ENCODE measurements around the gene RPL19.
A peak's percentile ranks its signal among the peaks of the same experiment; 100 is the strongest.
"Not testable (repeated sequence)": the region's sequence is repeated elsewhere in the genome, so short reads cannot be mapped to it uniquely, and the experiment has no call there.

Gene RPL19

DNA sequence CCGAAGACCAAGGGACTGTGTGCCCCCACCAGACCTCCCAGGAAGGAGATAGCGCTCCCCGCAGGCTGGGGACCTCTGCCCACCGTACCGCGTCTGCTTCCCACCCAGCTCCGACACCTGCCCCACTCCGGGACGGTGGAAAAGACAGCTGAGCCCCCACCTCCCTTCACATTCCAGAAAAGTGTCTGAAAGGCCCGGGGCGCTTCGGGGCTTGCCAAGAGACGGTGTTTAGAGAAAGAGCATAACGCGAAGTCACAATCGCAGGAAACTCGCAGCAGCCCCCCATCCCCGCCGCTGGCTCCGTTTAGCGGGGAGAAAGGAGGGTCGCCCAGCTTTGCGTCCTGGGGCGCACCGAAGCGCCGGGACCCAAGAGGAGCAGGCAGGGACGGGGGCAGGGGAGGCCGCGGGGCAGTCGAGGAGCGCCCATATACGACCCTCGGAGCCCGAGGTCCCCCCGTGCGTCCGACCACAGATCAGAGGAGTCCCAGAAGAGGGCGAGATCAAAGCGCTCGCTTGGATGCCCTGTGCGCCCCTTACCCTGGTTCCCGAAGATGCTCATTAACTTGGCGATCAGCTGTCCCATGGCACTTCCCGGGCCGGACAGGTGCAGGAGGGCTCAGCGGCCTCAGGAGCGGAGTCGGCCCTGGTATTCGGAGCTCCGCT is 34.8 kb upstream of the RPL19 start:
- no peaks in the 10 kb centered on the region for H3K36me3 ChIP-seq (ENCODE audit: control insufficient read depth, insufficient read depth, low read length)
- no peak for DNase-seq (ENCODE audit: extremely low read depth, insufficient read length)
- TF ChIP-seq, protein P1, sequence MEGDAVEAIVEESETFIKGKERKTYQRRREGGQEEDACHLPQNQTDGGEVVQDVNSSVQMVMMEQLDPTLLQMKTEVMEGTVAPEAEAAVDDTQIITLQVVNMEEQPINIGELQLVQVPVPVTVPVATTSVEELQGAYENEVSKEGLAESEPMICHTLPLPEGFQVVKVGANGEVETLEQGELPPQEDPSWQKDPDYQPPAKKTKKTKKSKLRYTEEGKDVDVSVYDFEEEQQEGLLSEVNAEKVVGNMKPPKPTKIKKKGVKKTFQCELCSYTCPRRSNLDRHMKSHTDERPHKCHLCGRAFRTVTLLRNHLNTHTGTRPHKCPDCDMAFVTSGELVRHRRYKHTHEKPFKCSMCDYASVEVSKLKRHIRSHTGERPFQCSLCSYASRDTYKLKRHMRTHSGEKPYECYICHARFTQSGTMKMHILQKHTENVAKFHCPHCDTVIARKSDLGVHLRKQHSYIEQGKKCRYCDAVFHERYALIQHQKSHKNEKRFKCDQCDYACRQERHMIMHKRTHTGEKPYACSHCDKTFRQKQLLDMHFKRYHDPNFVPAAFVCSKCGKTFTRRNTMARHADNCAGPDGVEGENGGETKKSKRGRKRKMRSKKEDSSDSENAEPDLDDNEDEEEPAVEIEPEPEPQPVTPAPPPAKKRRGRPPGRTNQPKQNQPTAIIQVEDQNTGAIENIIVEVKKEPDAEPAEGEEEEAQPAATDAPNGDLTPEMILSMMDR (IDR thresholded peaks at IDR 0.05; ENCODE audit: insufficient read depth, low read length, poor library complexity, severe bottlenecking), result no peak
- H3K27me3 ChIP-seq (replicated peaks; ENCODE audit: control insufficient read depth, insufficient read depth, low read length), result no peaks in the 10 kb centered on the region; the same call in 1 of the 2 replicates
- peak overlapping the region; percentile 68 for H3K4me3 ChIP-seq (replicated peaks; ENCODE audit: low read depth, low read length)

DNA sequence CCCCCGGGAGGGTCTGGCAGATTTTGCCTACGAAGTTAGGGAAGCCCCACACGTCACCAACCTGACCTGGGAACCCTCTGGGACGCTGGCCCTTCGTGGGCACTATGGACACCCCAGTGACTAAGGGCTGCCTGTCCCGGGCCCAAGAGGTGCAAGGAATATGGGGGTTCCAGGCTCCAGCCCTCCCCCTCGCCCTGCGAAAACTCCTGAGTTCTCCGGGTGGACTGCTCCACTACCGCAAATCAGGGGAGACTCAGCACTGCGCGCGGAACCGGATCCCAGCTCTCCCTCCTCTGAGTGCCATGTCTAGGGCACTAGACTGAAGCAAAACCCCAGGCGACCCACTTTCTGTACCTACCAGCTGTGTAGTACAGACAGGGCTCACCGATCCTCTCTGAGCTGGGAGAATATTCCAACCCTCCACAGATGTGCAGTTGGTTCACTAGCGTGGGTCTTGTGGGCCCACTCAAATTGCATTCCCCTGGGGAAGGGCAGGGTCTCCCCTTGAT is 34.2 kb upstream of the RPL19 start, which contains the start of gene ARL5C:
Gene ARL5C, minus strand, starts transcription at position 321 of the 509 bp plus-strand sequence. CDS start 401 bp downstream, outside the sequence.
- Histone ChIP-seq H3K36me3 (ENCODE audit: control insufficient read depth, insufficient read depth, low read length) (no peaks in the 10 kb centered on the region), H3K4me3 (replicated peaks; ENCODE audit: low read depth, low read length) (peak within 1 kb of the TSS; percentile 68), H3K27me3 (replicated peaks; ENCODE audit: control insufficient read depth, insufficient read depth, low read length) (no peaks in the 10 kb centered on the region; the same call in 1 of the 2 replicates)
- TF ChIP-seq, protein P1 (IDR thresholded peaks at IDR 0.05; ENCODE audit: insufficient read depth, low read length, poor library complexity, severe bottlenecking), result no peak
- DNase-seq (ENCODE audit: extremely low read depth, insufficient read length), result no peak

DNA sequence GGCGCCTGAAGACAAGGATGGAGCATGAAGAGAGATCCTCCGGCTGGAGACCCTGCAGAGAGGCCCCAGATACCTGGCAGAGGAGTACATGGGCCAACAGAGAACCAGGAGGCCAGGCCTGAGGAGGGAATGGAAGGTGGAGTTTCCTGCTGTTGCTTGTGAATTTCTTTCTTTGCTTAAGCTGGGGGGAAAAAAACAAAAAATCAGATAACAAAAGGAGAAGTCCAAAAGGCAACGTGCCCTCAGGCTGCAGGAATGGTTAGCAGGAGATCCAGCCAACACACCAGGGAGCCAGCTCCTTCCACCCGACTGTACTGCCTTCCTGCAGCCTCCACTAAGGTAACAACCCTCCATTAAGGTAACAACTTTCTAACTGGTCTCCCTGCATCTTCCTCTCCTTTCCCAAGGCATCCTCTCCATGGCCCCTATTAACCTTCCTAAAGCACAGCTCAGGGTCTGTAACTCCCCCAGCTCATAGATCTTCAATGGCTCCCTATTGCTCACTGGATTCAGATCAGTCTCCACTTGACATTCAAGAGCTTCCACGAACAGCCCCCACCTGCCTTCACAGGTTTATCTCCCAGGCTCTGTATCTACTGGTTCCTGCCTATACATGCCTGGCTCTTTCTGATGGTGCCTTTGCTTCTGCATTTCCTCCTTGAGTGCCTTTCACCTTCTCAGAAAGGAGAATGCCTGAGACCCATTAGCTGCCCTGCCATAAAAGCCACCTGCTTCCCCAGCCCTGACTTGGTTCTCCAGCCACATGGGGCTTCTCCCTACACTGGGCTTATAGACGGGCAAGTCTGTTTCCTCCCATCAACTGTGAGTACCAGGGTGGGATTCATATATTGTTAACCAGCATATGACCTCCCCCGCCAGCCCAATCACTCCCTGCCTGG is 33.4 kb upstream of the RPL19 start:
- TF ChIP-seq, protein P1 (IDR thresholded peaks at IDR 0.05; ENCODE audit: insufficient read depth, low read length, poor library complexity, severe bottlenecking), result no peak
- H3K4me3 ChIP-seq (replicated peaks; ENCODE audit: low read depth, low read length), result no peak overlapping the region
- no peaks in the 10 kb centered on the region for H3K36me3 ChIP-seq (ENCODE audit: control insufficient read depth, insufficient read depth, low read length)
- DNase-seq (ENCODE audit: extremely low read depth, insufficient read length), result no peak
- H3K27me3 ChIP-seq (replicated peaks; ENCODE audit: control insufficient read depth, insufficient read depth, low read length), result no peaks in the 10 kb centered on the region; the same call in 1 of the 2 replicates

DNA sequence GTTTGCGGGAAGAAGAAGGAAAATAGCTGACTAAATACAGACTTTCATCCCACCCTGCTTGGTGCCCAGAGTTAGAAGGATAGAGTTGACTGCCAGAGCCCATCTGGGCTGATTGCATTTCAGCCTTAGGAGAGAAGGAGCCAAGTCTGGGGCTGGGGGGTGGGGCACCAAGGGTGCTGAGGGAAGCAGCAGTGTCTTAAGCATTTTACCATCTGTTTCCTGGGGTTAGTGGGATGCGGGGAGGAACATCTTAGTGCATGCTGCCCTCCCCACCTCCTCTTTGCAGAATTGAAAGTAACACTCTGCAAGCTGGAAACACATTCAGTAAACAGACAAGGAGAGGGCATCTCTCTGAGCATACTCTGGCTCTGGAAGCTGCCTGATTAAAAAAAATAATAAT is 32.6 kb upstream of the RPL19 start:
- Histone ChIP-seq H3K4me3 (replicated peaks; ENCODE audit: low read depth, low read length) (no peak overlapping the region), H3K36me3 (ENCODE audit: control insufficient read depth, insufficient read depth, low read length) (no peaks in the 10 kb centered on the region), H3K27me3 (replicated peaks; ENCODE audit: control insufficient read depth, insufficient read depth, low read length) (no peaks in the 10 kb centered on the region; the same call in 1 of the 2 replicates)
- TF ChIP-seq, protein P1 (IDR thresholded peaks at IDR 0.05; ENCODE audit: insufficient read depth, low read length, poor library complexity, severe bottlenecking), result no peak
- no peak for DNase-seq (ENCODE audit: extremely low read depth, insufficient read length)

DNA sequence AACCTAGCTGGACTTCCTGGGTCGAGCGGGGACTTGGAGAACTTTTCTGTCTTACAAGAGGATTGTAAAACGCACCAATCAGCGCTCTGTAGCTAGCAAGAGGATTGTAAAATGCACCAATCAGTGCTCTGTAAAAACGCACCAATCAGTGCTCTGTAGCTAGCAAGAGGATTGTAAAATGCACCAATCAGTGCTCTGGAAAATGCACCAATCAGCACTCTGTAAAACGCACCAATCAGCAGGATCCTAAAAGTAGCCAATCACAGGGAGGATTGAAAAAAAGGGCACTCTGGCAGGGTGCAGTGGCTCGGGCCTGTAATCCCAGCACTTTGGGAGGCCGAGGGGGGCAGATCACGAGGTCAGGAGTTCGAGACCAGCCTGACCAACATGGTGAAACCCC is 31.6 kb upstream of the RPL19 start:
- not testable (repeated sequence) for DNase-seq (ENCODE audit: extremely low read depth, insufficient read length); H3K4me3 ChIP-seq (replicated peaks; ENCODE audit: low read depth, low read length); H3K36me3 ChIP-seq (ENCODE audit: control insufficient read depth, insufficient read depth, low read length); H3K27me3 ChIP-seq (replicated peaks; ENCODE audit: control insufficient read depth, insufficient read depth, low read length)

DNA sequence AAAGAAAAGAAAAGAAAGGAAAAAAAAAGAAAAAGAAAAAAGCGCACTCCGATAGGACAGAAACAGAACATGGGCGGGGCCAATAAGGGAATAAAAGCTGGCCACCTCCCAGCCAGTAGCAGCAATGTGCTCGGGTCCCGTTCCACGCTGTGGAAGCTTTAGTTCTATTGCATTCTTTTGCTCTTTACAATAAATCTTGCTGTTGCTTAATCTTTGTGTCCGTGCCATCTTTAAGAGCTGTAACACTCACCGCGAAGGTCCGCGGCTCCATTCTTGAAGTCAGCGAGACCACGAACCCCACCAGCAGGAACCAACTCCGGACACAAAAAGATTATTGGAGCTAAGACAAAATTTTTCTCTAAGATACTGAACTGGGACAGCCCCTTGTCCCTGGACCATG is 31.0 kb upstream of the RPL19 start:
- TF ChIP-seq, protein P1 (IDR thresholded peaks at IDR 0.05; ENCODE audit: insufficient read depth, low read length, poor library complexity, severe bottlenecking), result no peak
- no peak for DNase-seq (ENCODE audit: extremely low read depth, insufficient read length)
- no peaks in the 10 kb centered on the region; the same call in 1 of the 2 replicates for H3K27me3 ChIP-seq (replicated peaks; ENCODE audit: control insufficient read depth, insufficient read depth, low read length)

More for the DNA sequence above, 31.0 kb upstream of the RPL19 start:
- Histone ChIP-seq H3K4me3 (replicated peaks; ENCODE audit: low read depth, low read length) (no peak overlapping the region), H3K36me3 (ENCODE audit: control insufficient read depth, insufficient read depth, low read length) (no peaks in the 10 kb centered on the region)
